Vagina (tissue), 2 donors: ENCODE data around the gene RBM42.
"Not testable (repeated sequence)": the region's sequence is repeated elsewhere in the genome, so short reads cannot be mapped to it uniquely, and the experiment has no call there.

ENCODE experiments used
- CTCF ChIP-seq, 3 experiments: fragments of 450-650 bp in 2 of 3; fragments of 200-600 bp in 1 of 3; sonication (generic) in 1 of 3; IDR thresholded peaks; one replicate each; pipeline ENCODE4 v1.5.1; 2017 to 2019; ENCODE audit warnings: antibody characterized with exemption in 3 of 3, mild to moderate bottlenecking in 2 of 3, moderate library complexity in 2 of 3
- POLR2A ChIP-seq, 2 donors: fragments of 450-650 bp; IDR thresholded peaks; one replicate each; pipeline ENCODE4 v1.6.1; 2017; ENCODE audit warnings: antibody characterized with exemption in 2 of 2, mild to moderate bottlenecking in 2 of 2, moderate library complexity in 2 of 2

GRCh38 chr19:35604436-35604835 is 24.4 kb upstream of the RBM42 start:
- not testable (repeated sequence) for TF ChIP-seq POLR2A, CTCF (IDR thresholded peaks at IDR 0.05)
